Measurements from ENCODE around the gene KCP. TPM values are rescaled to one million over a fixed set of nuclear protein-coding genes. Genes with fewer than 3 reads are reported as not detected.
A peak's percentile ranks its signal among the peaks of the same experiment; 100 is the strongest.

KCP gene
- 1 to 10 TPM in 2 of 4 donors, under 1 TPM in 2; 0.47 to 1.5 (median 0.87) TPM for total RNA-seq

DNA sequence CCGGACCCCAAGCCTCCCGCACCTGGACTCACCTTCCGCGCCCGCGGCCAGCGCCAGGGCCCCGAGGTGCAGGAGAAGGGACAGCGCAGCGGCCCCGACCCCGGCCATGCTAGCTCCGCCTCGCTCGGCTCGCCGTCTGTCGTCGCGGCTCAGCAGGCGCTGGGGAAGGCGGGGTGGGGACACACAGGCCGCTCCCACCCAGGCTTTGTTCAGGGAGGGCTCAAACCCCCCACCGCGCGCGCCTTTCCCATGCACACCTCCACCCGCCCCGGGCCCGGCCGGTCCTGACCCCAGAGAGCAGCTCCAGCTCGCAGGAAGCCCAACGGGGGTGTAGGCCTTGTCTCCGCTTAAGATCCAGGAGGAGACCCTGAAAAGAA lies at the start of gene KCP:
KCP (minus strand) TSS at position 141 of the 377 bp plus-strand sequence; CDS start at position 108, 33 bp downstream.
- Histone ChIP-seq H3K4me3 (peak within 1 kb of the TSS; percentile 0 to 60 (median 32)), H3K4me1 (peaks cover 19 to 34% (median 20%) of the 10 kb centered on the region in 3 donors), H3K9me3 (no peaks in the 10 kb centered on the region), H3K27ac (peak within 1 kb of the TSS in 1 of 4 donors; percentile 3), H3K36me3 (no peaks in the 10 kb centered on the region), H3K27me3 (peaks cover 0 to 83% (median 10%) of the 10 kb centered on the region in 4 donors)
- WGBS, 2 donors, result 22 to 51% methylated on average over 6 to 7 of the region's 34 CpGs
- no peak for DNase-seq
- intact Hi-C loops (cut with DNase I), result no loop called here
- TF ChIP-seq, protein P1, sequence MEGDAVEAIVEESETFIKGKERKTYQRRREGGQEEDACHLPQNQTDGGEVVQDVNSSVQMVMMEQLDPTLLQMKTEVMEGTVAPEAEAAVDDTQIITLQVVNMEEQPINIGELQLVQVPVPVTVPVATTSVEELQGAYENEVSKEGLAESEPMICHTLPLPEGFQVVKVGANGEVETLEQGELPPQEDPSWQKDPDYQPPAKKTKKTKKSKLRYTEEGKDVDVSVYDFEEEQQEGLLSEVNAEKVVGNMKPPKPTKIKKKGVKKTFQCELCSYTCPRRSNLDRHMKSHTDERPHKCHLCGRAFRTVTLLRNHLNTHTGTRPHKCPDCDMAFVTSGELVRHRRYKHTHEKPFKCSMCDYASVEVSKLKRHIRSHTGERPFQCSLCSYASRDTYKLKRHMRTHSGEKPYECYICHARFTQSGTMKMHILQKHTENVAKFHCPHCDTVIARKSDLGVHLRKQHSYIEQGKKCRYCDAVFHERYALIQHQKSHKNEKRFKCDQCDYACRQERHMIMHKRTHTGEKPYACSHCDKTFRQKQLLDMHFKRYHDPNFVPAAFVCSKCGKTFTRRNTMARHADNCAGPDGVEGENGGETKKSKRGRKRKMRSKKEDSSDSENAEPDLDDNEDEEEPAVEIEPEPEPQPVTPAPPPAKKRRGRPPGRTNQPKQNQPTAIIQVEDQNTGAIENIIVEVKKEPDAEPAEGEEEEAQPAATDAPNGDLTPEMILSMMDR (IDR thresholded peaks at IDR 0.05), result no peak
- TF ChIP-seq POLR2A (IDR thresholded peaks at IDR 0.05), result no peak

- TF ChIP-seq, protein P1 (IDR thresholded peaks at IDR 0.05), result no peak
- Histone ChIP-seq H3K4me1 (peaks cover 5 to 82% (median 17%) of the 10 kb centered on the region in 3 donors), H3K36me3 (peaks cover 0 to 65% (median 33%) of the 10 kb centered on the region in 3 donors), H3K4me3 (no peak overlapping the region), H3K27me3 (no peaks in the 10 kb centered on the region), H3K9me3 (no peaks in the 10 kb centered on the region), H3K27ac (peak overlapping the region in 2 of 4 donors; percentile 76 to 90)
- no peak for DNase-seq
- intact Hi-C loops (cut with DNase I), result no loop called here
- WGBS, 2 donors, result 87 to 91% methylated on average over 4 of the region's 4 CpGs
Observed at GRCh38 chr7:128959296-128959695, 48.8 kb upstream of the KCP start.

DNA sequence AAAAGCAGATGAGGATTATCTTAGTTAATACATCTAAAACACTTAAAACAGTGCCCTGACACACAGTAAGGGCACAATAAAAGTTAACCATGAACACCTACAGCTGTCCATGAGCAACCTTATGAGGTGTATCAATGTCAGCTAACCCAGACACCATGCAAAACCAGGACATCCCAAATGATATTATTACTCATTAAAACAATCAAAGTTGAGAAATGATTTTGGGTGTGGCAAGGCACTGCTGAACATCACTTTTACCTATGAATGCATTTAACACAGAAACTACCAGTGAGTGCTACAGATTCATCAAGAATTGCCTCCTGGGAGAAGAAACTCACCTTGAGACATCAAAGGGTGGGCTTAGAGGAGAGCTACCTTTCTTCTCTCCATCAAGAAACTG lies 45.5 kb upstream of the KCP start:
- TF ChIP-seq, protein P1 (IDR thresholded peaks at IDR 0.05), result no peak
- no peak for TF ChIP-seq POLR2A (IDR thresholded peaks at IDR 0.05)
- Histone ChIP-seq H3K27me3 (no peaks in the 10 kb centered on the region), H3K27ac (peak overlapping the region in 2 of 4 donors; percentile 31 to 76), H3K36me3 (peaks cover 0 to 91% (median 37%) of the 10 kb centered on the region in 3 donors), H3K9me3 (no peaks in the 10 kb centered on the region), H3K4me3 (no peak overlapping the region), H3K4me1 (peaks cover 0 to 59% (median 6%) of the 10 kb centered on the region in 3 donors)
- no peak for DNase-seq
- intact Hi-C loops (cut with DNase I), result no loop called here

GRCh38 chr7:128954830-128955802 lies 44.6 kb upstream of the KCP start:
- no peak for DNase-seq
- Histone ChIP-seq H3K4me1 (peaks cover 0 to 51% (median 6%) of the 10 kb centered on the region in 3 donors), H3K27me3 (no peaks in the 10 kb centered on the region), H3K27ac (peak overlapping the region in 2 of 4 donors; percentile 5 to 25), H3K9me3 (no peaks in the 10 kb centered on the region), H3K36me3 (peaks cover 0 to 96% (median 37%) of the 10 kb centered on the region in 3 donors), H3K4me3 (no peak overlapping the region)
- WGBS, 2 donors, result 66 to 73% methylated on average over 13 to 14 of the region's 15 CpGs
- TF ChIP-seq, protein P1 (IDR thresholded peaks at IDR 0.05), result no peak
- TF ChIP-seq POLR2A (IDR thresholded peaks at IDR 0.05), result no peak
- intact Hi-C loops (cut with DNase I), result no loop called here

- Histone ChIP-seq H3K9me3 (no peaks in the 10 kb centered on the region), H3K36me3 (peaks cover 0 to 95% (median 33%) of the 10 kb centered on the region in 3 donors), H3K4me3 (no peak overlapping the region), H3K27me3 (no peaks in the 10 kb centered on the region), H3K4me1 (peaks cover 0 to 41% (median 6%) of the 10 kb centered on the region in 3 donors), H3K27ac (no peak overlapping the region)
- intact Hi-C loops (cut with DNase I), result no loop called here
- 83 to 87% methylated on average over 2 of the region's 2 CpGs for WGBS, 2 donors
- no peak for DNase-seq
- TF ChIP-seq, protein P1 (IDR thresholded peaks at IDR 0.05), result no peak
- TF ChIP-seq POLR2A (IDR thresholded peaks at IDR 0.05), result no peak
Observed at GRCh38 chr7:128954150-128954549, 43.6 kb upstream of the KCP start.

All from esophagus squamous epithelium (tissue), 5 donors.